H1 (cell line): ENCODE data around the gene DCUN1D3. TPM values are rescaled to one million over a fixed set of nuclear protein-coding genes. Genes with fewer than 3 reads are reported as not detected.
A peak's percentile ranks its signal among the peaks of the same experiment; 100 is the strongest.

Experiments
- CTCF ChIA-PET: fragments of 300-600 bp; sonication (Branson Sonifier 250); formaldehyde crosslinking; loops from one replicate; lab custom pipeline; 2021; ENCODE audit not compliant: partially characterized antibody; lab: Charles Lee
- POLR2A ChIA-PET: fragments of 300-600 bp; sonication (Branson Sonifier 250); formaldehyde crosslinking; loops from one replicate; lab custom pipeline; 2021; ENCODE audit warnings: inconsistent platforms; ENCODE audit not compliant: partially characterized antibody; lab: Charles Lee
- DNase-seq, 2 experiments: peaks; one replicate each; pipeline versions ENCODE4 v3.0.0 to v3.0.0-alpha.2; 2010 to 2022; ENCODE audit warnings: low spot score in 2 of 2, low read depth in 1 of 2, mixed read lengths in 1 of 2
- FAIRE-seq: peaks from 2 replicates; lab custom pipeline; 2011; peaks lifted over from hg19 to GRCh38; lab: Jason Lieb, UNC
- H2AFZ ChIP-seq: 2 replicates; pipeline ENCODE4 v1.8.1; 2012; ENCODE audit warnings: low read length, inconsistent platforms
- H2AK5ac ChIP-seq: 2 replicates; pipeline ENCODE4 v1.6.1; 2013; ENCODE audit warnings: low read depth, low read length
- H2BK120ac ChIP-seq: replicated peaks from 2 replicates; pipeline ENCODE3; 2013; ENCODE audit warnings: low read depth, low read length, inconsistent platforms
- H2BK12ac ChIP-seq: 2 replicates; pipeline ENCODE4 v1.6.1; 2013; ENCODE audit warnings: low read depth, low read length
- H2BK15ac ChIP-seq: 2 replicates; pipeline ENCODE4 v1.6.1; 2013; ENCODE audit warnings: low read length
- H2BK20ac ChIP-seq: 2 replicates; pipeline ENCODE4 v1.6.1; 2013; ENCODE audit warnings: low read length
- H2BK5ac ChIP-seq: 2 replicates; pipeline ENCODE4 v1.6.1; 2013; ENCODE audit warnings: low read depth, low read length
- H3K14ac ChIP-seq: 2 replicates; pipeline ENCODE4 v1.6.1; 2013; ENCODE audit warnings: inconsistent platforms; ENCODE audit not compliant: insufficient read length
- H3K18ac ChIP-seq: 2 replicates; pipeline ENCODE4 v1.6.1; 2013; ENCODE audit warnings: low read length; ENCODE audit errors: extremely low read depth
- H3K23ac ChIP-seq: 2 replicates; pipeline ENCODE4 v1.6.1; 2013; ENCODE audit warnings: inconsistent platforms; ENCODE audit not compliant: insufficient read length
- H3K23me2 ChIP-seq: 2 replicates; pipeline ENCODE4 v1.6.1; 2013; ENCODE audit warnings: low read depth, low read length
- H3K27ac ChIP-seq: 2 replicates; pipeline ENCODE4 v1.6.1; 2011; ENCODE audit warnings: low read depth, low read length, inconsistent platforms
- H3K27me3 ChIP-seq, 4 experiments: replicated peaks in 1 of 4; 1 replicate in 1 of 4; 2 replicates in 3 of 4; pipeline versions ENCODE4 v1.6.1 to v1.8.1; 2011 to 2013; ENCODE audit warnings: low read length in 3 of 4, mild to moderate bottlenecking in 3 of 4, inconsistent platforms in 2 of 4, mixed read lengths in 2 of 4, moderate library complexity in 1 of 4; ENCODE audit not compliant: control insufficient read depth in 3 of 4, insufficient read depth in 3 of 4; ENCODE audit errors: extremely low read depth in 1 of 4
- H3K36me3 ChIP-seq, 4 experiments: 2 replicates each; pipeline versions ENCODE4 v1.6.1 to v1.8.1; 2011 to 2013; ENCODE audit warnings: mild to moderate bottlenecking in 4 of 4, low read length in 3 of 4, moderate library complexity in 2 of 4, control low read depth in 1 of 4, inconsistent platforms in 1 of 4; ENCODE audit not compliant: insufficient read depth in 4 of 4, control insufficient read depth in 2 of 4
- H3K4ac ChIP-seq: replicated peaks from 2 replicates; pipeline ENCODE3; 2013; ENCODE audit warnings: low read length, low read depth, mixed read lengths, inconsistent platforms; ENCODE audit not compliant: insufficient read length
- H3K4me1 ChIP-seq, 4 experiments: replicated peaks in 1 of 4; 1 replicate in 1 of 4; 2 replicates in 3 of 4; pipeline versions ENCODE4 v1.6.1 to v1.8.1; 2011 to 2013; ENCODE audit warnings: low read length in 3 of 4, inconsistent platforms in 2 of 4, mixed read lengths in 1 of 4; ENCODE audit not compliant: insufficient read depth in 4 of 4, control insufficient read depth in 3 of 4
- H3K4me2 ChIP-seq, 2 experiments: 2 replicates each; pipeline versions ENCODE4 v1.6.1 to v1.8.1; 2011 to 2013; ENCODE audit warnings: low read depth in 2 of 2, low read length in 2 of 2, control low read depth in 1 of 2, inconsistent platforms in 1 of 2, mild to moderate bottlenecking in 1 of 2; ENCODE audit not compliant: insufficient read depth in 1 of 2
- H3K4me3 ChIP-seq, 4 experiments: fragments of 200-600, 300-600 bp in 1 of 4; sonication (generic), shearing (Covaris generic), sonication (Bioruptor Twin) in 1 of 4; 2 replicates each; pipeline versions ENCODE4 v1.5.1 to v1.8.1; 2011 to 2016; ENCODE audit warnings: low read length in 4 of 4, low read depth in 3 of 4, control low read depth in 2 of 4, inconsistent platforms in 2 of 4, mild to moderate bottlenecking in 2 of 4, mixed read lengths in 1 of 4, moderate library complexity in 1 of 4; ENCODE audit not compliant: insufficient read depth in 2 of 4; ENCODE audit errors: extremely low read depth in 1 of 4
- H3K56ac ChIP-seq: replicated peaks from 2 replicates; pipeline ENCODE3; 2013; ENCODE audit warnings: low read depth, mild to moderate bottlenecking, mixed read lengths, low read length, inconsistent platforms; ENCODE audit not compliant: insufficient read length
- H3K79me1 ChIP-seq: 2 replicates; pipeline ENCODE4 v1.6.1; 2013; ENCODE audit warnings: low read depth, low read length, control low read depth
- H3K79me2 ChIP-seq, 2 experiments: 2 replicates each; pipeline versions ENCODE4 v1.6.1 to v1.8.1; 2012 to 2013; ENCODE audit warnings: low read length in 2 of 2, mild to moderate bottlenecking in 2 of 2, inconsistent platforms in 1 of 2; ENCODE audit not compliant: insufficient read depth in 2 of 2, control insufficient read depth in 1 of 2
- H3K9ac ChIP-seq, 4 experiments: replicated peaks in 1 of 4; 1 replicate in 1 of 4; 2 replicates in 3 of 4; pipeline versions ENCODE4 v1.6.1 to v1.8.1; 2011 to 2013; ENCODE audit warnings: low read depth in 3 of 4, low read length in 3 of 4, control low read depth in 2 of 4, mild to moderate bottlenecking in 2 of 4, moderate library complexity in 2 of 4, inconsistent platforms in 1 of 4; ENCODE audit errors: extremely low read depth in 1 of 4
- H3K9me3 ChIP-seq, 2 experiments: 2 replicates each; pipeline versions ENCODE4 v1.6.1 to v1.8.1; 2012 to 2013; ENCODE audit warnings: mild to moderate bottlenecking in 2 of 2, moderate library complexity in 2 of 2, control low read depth in 1 of 2, inconsistent platforms in 1 of 2, low read depth in 1 of 2, low read length in 1 of 2, mixed read lengths in 1 of 2; ENCODE audit not compliant: insufficient read depth in 2 of 2
- H4K20me1 ChIP-seq, 2 experiments: replicated peaks in 1 of 2; 2 replicates each; pipeline versions ENCODE3 to v1.8.1; 2011 to 2013; ENCODE audit warnings: inconsistent platforms in 2 of 2, low read length in 2 of 2, mild to moderate bottlenecking in 1 of 2; ENCODE audit not compliant: insufficient read depth in 2 of 2, control insufficient read depth in 1 of 2
- H4K5ac ChIP-seq: 2 replicates; pipeline ENCODE4 v1.6.1; 2013; ENCODE audit warnings: low read length, low read depth, mixed read lengths, inconsistent platforms; ENCODE audit not compliant: insufficient read length
- H4K8ac ChIP-seq: 2 replicates; pipeline ENCODE4 v1.8.0; 2013; ENCODE audit warnings: mild to moderate bottlenecking, moderate library complexity, low read length, inconsistent platforms; ENCODE audit not compliant: insufficient read depth; ENCODE audit errors: extremely low read depth
- H4K91ac ChIP-seq: replicated peaks from 2 replicates; pipeline ENCODE3; 2013; ENCODE audit warnings: low read length, mixed read lengths, inconsistent platforms; ENCODE audit not compliant: insufficient read length
- CEBPB ChIP-seq: IDR thresholded peaks from 2 replicates; pipeline ENCODE4 v1.6.1; 2012; ENCODE audit warnings: low read depth, low read length
- CHD1 ChIP-seq: IDR thresholded peaks from 2 replicates; pipeline ENCODE4 v1.6.1; 2012; ENCODE audit warnings: low read depth, low read length, improper control_type of control experiment
- CREB1 ChIP-seq: IDR thresholded peaks from 2 replicates; pipeline ENCODE4 v1.6.1; 2012; ENCODE audit warnings: inconsistent platforms
- JUND ChIP-seq: IDR thresholded peaks from 2 replicates; pipeline ENCODE4 v1.6.1; 2011; ENCODE audit warnings: mild to moderate bottlenecking, improper control_type of control experiment, low read length
- MAX ChIP-seq: IDR thresholded peaks from 2 replicates; pipeline ENCODE4 v1.6.1; 2012; ENCODE audit warnings: inconsistent platforms
- WGBS, 2 experiments: shearing (Covaris generic) in 1 of 2; methylation state at CpG; one replicate each; pipeline versions ENCODE4 v1.1.6 to v1.1.7; 2013 to 2015; ENCODE audit warnings: low lambda C conversion rate in 2 of 2, mixed read lengths in 2 of 2, inconsistent platforms in 1 of 2, low coverage in 1 of 2, missing lambda C conversion rate in 1 of 2; ENCODE audit not compliant: insufficient replicate concordance in 2 of 2, insufficient coverage in 1 of 2, insufficient read length in 1 of 2; ENCODE audit errors: extremely low coverage in 1 of 2, missing lambda C conversion rate in 1 of 2; 5-methylcytosine and 5-hydroxymethylcytosine counted together
- long read RNA-seq, 2 experiments: library from RNA in 1 of 2; library from capped mRNA in 1 of 2; stranded (forward); transcript quantifications; one replicate each; pipeline ENCODE4 v2.0.0, GENCODE V29; 2021; ENCODE audit warnings: inconsistent platforms in 1 of 2
- polyA minus RNA-seq, 3 experiments: library from RNA; depleted of rRNA, polyadenylated mRNA; stranded (reverse); fragments of >200 nt; gene quantifications; 1 replicate in 2 of 3; 2 replicates in 1 of 3; pipeline ENCODE4 v1.2.3, GENCODE V29; 2011
- polyA plus RNA-seq, 7 experiments: library from polyadenylated mRNA; depleted of rRNA in 3 of 7; stranded (reverse) in 5 of 7; unstranded in 2 of 7; fragments of >200 nt in 5 of 7; fragments of 200-250 nt in 2 of 7; gene quantifications; 1 replicate in 5 of 7; 2 replicates in 1 of 7; 4 replicates in 1 of 7; pipeline versions ENCODE4 v1.2.1 to v1.2.3, GENCODE V29; 2011 to 2013; ENCODE audit warnings: missing spikeins in 2 of 7, mixed read lengths in 2 of 7
- total RNA-seq: library from RNA; stranded (reverse); fragmentation: NEBNext Ultra II Directional; extraction: Animal tissue kit (Norgen Biotek cat#: 25700); gene quantifications from 2 replicates; pipeline ENCODE4 v1.2.1, GENCODE V29; 2021
- TF ChIP-seq, protein P1 (sequence below): IDR thresholded peaks from 2 replicates; pipeline ENCODE4 v1.6.1; 2012; ENCODE audit warnings: low read length, inconsistent platforms

Gene DCUN1D3, protein sequence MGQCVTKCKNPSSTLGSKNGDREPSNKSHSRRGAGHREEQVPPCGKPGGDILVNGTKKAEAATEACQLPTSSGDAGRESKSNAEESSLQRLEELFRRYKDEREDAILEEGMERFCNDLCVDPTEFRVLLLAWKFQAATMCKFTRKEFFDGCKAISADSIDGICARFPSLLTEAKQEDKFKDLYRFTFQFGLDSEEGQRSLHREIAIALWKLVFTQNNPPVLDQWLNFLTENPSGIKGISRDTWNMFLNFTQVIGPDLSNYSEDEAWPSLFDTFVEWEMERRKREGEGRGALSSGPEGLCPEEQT
- 18.2 and 18.5 TPM in 2 replicates for total RNA-seq
- 2.0 and 3.5 TPM in 2 replicates for polyA plus RNA-seq (2011; rRNA removed)
- polyA plus RNA-seq (2011; cell fraction: cytosol; rRNA removed): 3.7 TPM
- 2.7 TPM for polyA plus RNA-seq (2011; cell fraction: nucleus; rRNA removed)
- polyA plus RNA-seq (2012, experiment 1 of 2): 5.4 to 7.4 TPM (median 5.9 TPM) in 4 replicates
- 2.1 TPM for polyA plus RNA-seq (2012, experiment 2 of 2)
- polyA plus RNA-seq (2013, experiment 1 of 2): 5.6 TPM
- 5.7 TPM for polyA plus RNA-seq (2013, experiment 2 of 2)
- 12.7 and 12.9 TPM in 2 replicates for polyA minus RNA-seq (2011; rRNA and poly(A)+ RNA removed)
- 5.9 TPM for polyA minus RNA-seq (2011; cell fraction: cytosol; rRNA and poly(A)+ RNA removed)
- polyA minus RNA-seq (2011; cell fraction: nucleus; rRNA and poly(A)+ RNA removed): 6.8 TPM
- long read RNA-seq, experiment 1: 0 reads
- long read RNA-seq, experiment 2, full-length matches to known transcripts: 2 of 7 reads
- long read RNA-seq, experiment 2, partial matches to known transcripts: 0 of 7 reads
- long read RNA-seq, experiment 2, other reads (novel, unspliced or antisense): 5 of 7 reads

DNA sequence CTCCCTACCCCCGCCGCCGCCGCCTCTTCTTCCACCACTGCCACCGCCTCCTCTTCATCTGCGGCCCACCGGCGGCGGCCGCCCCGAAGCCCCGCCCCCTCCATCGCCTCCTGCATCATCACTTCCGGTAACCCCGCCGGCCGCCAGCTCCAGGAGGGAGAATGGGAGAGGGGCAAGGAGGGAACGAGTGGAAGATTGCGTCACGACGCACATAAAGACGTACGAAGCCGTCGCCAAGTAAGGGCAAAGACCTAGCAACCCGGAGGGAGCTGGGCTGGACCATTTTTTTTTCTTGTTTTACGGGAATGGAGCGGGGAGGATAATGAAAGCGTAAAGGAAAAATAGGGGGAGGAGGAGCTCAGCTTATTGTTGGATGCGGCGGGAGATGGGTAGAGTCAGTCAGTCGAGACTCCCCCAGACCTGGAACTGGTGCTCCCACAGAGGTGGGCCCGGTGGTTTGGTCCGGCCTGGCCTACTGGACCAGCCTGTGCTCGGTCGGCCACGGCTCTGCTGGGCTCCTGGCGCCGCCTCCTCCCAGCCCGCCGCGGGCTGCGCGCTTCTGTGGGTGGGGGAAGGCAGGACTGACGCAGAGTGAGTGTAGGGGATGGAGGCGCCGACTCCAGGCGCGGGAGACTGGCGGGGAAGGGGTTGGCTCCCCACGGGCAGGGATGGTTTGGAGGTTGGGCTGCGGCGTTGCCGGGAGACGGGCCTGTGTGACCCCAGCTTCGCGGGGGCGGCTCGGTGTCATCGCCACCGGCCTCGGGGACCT, at the start of gene DCUN1D3, which contains the start of gene LYRM1:
TSS of gene DCUN1D3 (minus strand) at position 60 of the 769 bp plus-strand sequence. CDS start 37,820 bp downstream, outside the sequence.
TSS of gene LYRM1 (plus strand) at position 473 of the 769 bp plus-strand sequence. CDS start 14,785 bp downstream, outside the sequence.
- peak within 1 kb of the TSS; percentile 90 for H2BK12ac ChIP-seq
- H3K79me1 ChIP-seq: peaks cover 2% of the 10 kb centered on the region
- peak within 1 kb of the TSS; percentile 89 to 97 for H3K4me2 ChIP-seq
- H3K9me3 ChIP-seq: no peaks in the 10 kb centered on the region
- 1% methylated on average over 36 of the region's 62 CpGs; no CpG with 5 or more reads in 1 of the 2 experiments for WGBS, 2 experiments
- H4K91ac ChIP-seq: peak within 1 kb of the TSS; percentile 34
- H3K23me2 ChIP-seq: peaks cover 6% of the 10 kb centered on the region; the same call in 1 of the 2 replicates
- H3K18ac ChIP-seq: peak within 1 kb of the TSS; percentile 89
- H2BK20ac ChIP-seq: no peak within 1 kb of the TSS
- peak within 1 kb of the TSS; percentile 68 for H2AFZ ChIP-seq
- CTCF ChIA-PET: interaction anchor here (0.7 to 1.0 kb wide), 4 partner anchors 13 to 183 kb away, joined by 3 read pairs; no protein-coding TSS in a partner anchor
- H3K4ac ChIP-seq: no peak within 1 kb of the TSS
- H3K27ac ChIP-seq: peak within 1 kb of the TSS; percentile 97
- H3K79me2 ChIP-seq: peaks cover 6 to 61% of the 10 kb centered on the region in 2 experiments; a peak in 2 of 4 replicates
- no peak within 1 kb of the TSS for H2BK120ac ChIP-seq
- H3K36me3 ChIP-seq: peaks cover 0 to 11% (median 4%) of the 10 kb centered on the region in 4 experiments; a peak in 4 of 8 replicates
- no peaks in the 10 kb centered on the region for H3K27me3 ChIP-seq
- H4K8ac ChIP-seq: peak within 1 kb of the TSS; percentile 96; the same call in 1 of the 2 replicates
- peak within 1 kb of the TSS; percentile 53 for H4K5ac ChIP-seq
- DNase-seq (peak; percentile 91 to 94), FAIRE-seq (no peak)
- peak within 1 kb of the TSS; percentile 36 for H3K56ac ChIP-seq
- peak within 1 kb of the TSS; percentile 86 to 96 (median 90) for H3K4me3 ChIP-seq
- POLR2A ChIA-PET: interaction anchor here (0.6 to 2.9 kb wide), 20 partner anchors 9 to 149 kb away, joined by 3 to 16 read pairs (median 3); partner anchors contain the start of genes ERI2 and REXO5
- H3K9ac ChIP-seq: peak within 1 kb of the TSS; percentile 89 to 98 (median 96)
- H3K4me1 ChIP-seq: peaks cover 0 to 9% (median 3%) of the 10 kb centered on the region in 4 experiments; a peak in 3 of 7 replicates
- no peaks in the 10 kb centered on the region for H4K20me1 ChIP-seq
- no peak within 1 kb of the TSS for H2AK5ac ChIP-seq
- no peak within 1 kb of the TSS for H3K14ac ChIP-seq
- no peak within 1 kb of the TSS for H2BK15ac ChIP-seq
- peak within 1 kb of the TSS; percentile 93 for H2BK5ac ChIP-seq
- no peak within 1 kb of the TSS for H3K23ac ChIP-seq
- TF ChIP-seq CHD1 (peak; percentile 92), CREB1 (peak; percentile 95), JUND (peak; percentile 95), CEBPB (peak; percentile 97), MAX (peak; percentile 20)
- TF ChIP-seq, protein P1, sequence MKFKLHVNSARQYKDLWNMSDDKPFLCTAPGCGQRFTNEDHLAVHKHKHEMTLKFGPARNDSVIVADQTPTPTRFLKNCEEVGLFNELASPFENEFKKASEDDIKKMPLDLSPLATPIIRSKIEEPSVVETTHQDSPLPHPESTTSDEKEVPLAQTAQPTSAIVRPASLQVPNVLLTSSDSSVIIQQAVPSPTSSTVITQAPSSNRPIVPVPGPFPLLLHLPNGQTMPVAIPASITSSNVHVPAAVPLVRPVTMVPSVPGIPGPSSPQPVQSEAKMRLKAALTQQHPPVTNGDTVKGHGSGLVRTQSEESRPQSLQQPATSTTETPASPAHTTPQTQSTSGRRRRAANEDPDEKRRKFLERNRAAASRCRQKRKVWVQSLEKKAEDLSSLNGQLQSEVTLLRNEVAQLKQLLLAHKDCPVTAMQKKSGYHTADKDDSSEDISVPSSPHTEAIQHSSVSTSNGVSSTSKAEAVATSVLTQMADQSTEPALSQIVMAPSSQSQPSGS: peak; percentile 53; the same call in 1 of the 2 replicates
